ENCODE results near the gene SULT6B1.

The SULT6B1 gene

DNA sequence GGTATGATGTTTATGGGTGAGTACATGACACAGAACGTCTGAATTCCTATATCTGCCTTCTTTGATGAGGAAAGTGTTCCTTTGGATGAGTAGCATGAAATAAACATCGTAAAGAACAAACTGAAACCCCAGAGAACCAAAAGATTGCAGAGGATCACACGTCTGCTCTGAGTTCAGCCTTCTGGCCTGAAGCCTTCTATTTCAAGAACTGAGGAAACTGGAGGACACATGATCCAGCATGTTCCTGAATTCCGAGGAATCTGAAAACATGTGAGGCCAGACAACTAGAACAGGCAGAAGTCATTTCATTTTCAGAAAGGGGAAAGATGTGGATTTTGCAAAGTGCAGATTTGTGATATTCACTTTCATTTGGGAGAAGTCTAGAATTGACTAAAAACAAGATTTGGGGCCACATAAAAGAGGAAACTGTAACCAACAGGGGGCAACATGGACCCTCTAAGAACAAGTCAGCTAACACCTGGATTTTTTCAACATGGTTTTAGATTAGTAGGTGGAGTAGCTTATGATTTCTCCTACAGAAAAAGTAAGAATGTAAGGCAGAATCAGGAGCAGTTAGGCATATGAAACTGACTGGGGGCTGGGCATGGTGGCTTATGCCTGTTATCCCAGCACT, 8.3 kb downstream of the SULT6B1 start:
- Histone ChIP-seq H3K27ac (ENCODE audit: low read depth, low read length) (no peak overlapping the region), H3K36me3 (ENCODE audit: insufficient read depth, low read length) (no peaks in the 10 kb centered on the region), H3K79me2 (ENCODE audit: control insufficient read depth, insufficient read depth, low read length, unreplicated experiment) (no peaks in the 10 kb centered on the region), H2AFZ (ENCODE audit: low read length, unreplicated experiment) (peak overlapping the region; percentile 93), H3K27me3 (ENCODE audit: insufficient read depth, low read length) (no peaks in the 10 kb centered on the region), H3K4me3 (ENCODE audit: low read depth, low read length) (peak overlapping the region; percentile 46; the same call in 1 of the 2 replicates), H3K4me1 (ENCODE audit: control insufficient read depth, insufficient read depth, low read length, unreplicated experiment) (peaks cover 4% of the 10 kb centered on the region)

DNA sequence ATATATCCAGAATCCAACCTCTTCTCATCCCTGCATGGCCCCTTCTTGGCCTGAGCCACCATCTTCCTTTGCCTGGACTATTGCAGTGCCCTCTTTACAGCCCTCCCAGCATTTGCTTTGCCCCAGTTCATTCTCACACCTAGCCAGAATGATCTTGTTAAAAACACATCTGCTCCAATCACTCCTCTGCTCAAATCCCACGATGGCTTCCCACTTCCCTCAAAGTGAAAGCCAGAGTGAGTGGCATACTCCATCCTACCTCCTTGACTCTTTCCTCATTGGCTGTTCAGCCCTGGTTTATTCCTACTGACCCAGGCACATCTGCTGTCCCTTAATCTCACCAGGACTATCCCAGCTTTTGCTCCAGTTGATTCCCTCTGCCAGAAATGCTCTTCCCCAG, 14.7 kb downstream of the SULT6B1 start:
- H3K4me1 ChIP-seq (ENCODE audit: control insufficient read depth, insufficient read depth, low read length, unreplicated experiment) = no peaks in the 10 kb centered on the region
- H2AFZ ChIP-seq (ENCODE audit: low read length, unreplicated experiment) = no peak overlapping the region

DNA sequence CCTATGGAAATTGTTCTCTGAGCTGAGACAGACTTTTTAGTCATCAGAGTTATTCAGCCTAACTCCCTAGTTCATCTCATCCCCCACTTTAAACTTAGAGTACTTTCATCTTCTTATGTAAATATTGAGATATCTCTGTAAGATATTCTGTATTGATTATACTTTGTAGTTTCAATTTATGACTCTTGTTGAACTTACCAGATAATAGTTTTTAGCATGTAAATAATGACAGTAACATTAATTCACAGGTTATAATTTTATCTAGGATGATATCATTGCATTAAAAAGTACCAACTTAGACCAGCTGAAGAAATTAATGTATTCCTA, 16.9 kb downstream of the SULT6B1 start:
- Histone ChIP-seq H2AFZ (ENCODE audit: low read length, unreplicated experiment) (no peak overlapping the region), H3K36me3 (ENCODE audit: insufficient read depth, low read length) (no peaks in the 10 kb centered on the region), H3K4me1 (ENCODE audit: control insufficient read depth, insufficient read depth, low read length, unreplicated experiment) (peaks cover 10% of the 10 kb centered on the region), H3K79me2 (ENCODE audit: control insufficient read depth, insufficient read depth, low read length, unreplicated experiment) (no peaks in the 10 kb centered on the region), H3K4me3 (ENCODE audit: low read depth, low read length) (no peak overlapping the region), H3K27me3 (ENCODE audit: insufficient read depth, low read length) (no peaks in the 10 kb centered on the region), H3K27ac (ENCODE audit: low read depth, low read length) (no peak overlapping the region)

More for the DNA sequence above, 14.7 kb downstream of the SULT6B1 start:
- H3K36me3 ChIP-seq (ENCODE audit: insufficient read depth, low read length) = no peaks in the 10 kb centered on the region
- H3K27ac ChIP-seq (ENCODE audit: low read depth, low read length) = no peak overlapping the region
- no peaks in the 10 kb centered on the region for H3K79me2 ChIP-seq (ENCODE audit: control insufficient read depth, insufficient read depth, low read length, unreplicated experiment)
- no peaks in the 10 kb centered on the region for H3K27me3 ChIP-seq (ENCODE audit: insufficient read depth, low read length)
- H3K4me3 ChIP-seq (ENCODE audit: low read depth, low read length) = no peak overlapping the region

GRCh38 chr2:37168217-37168981, 20.1 kb downstream of the SULT6B1 start:
- no peak overlapping the region for H3K4me3 ChIP-seq (ENCODE audit: low read depth, low read length)
- H2AFZ ChIP-seq (ENCODE audit: low read length, unreplicated experiment) = peak overlapping the region; percentile 96
- H3K79me2 ChIP-seq (ENCODE audit: control insufficient read depth, insufficient read depth, low read length, unreplicated experiment) = no peaks in the 10 kb centered on the region
- H3K36me3 ChIP-seq (ENCODE audit: insufficient read depth, low read length) = no peaks in the 10 kb centered on the region
- H3K27ac ChIP-seq (ENCODE audit: low read depth, low read length) = peak overlapping the region; percentile 56
- H3K4me1 ChIP-seq (ENCODE audit: control insufficient read depth, insufficient read depth, low read length, unreplicated experiment) = peaks cover 10% of the 10 kb centered on the region
- H3K27me3 ChIP-seq (ENCODE audit: insufficient read depth, low read length) = no peaks in the 10 kb centered on the region

- Histone ChIP-seq H2AFZ (ENCODE audit: low read length, unreplicated experiment) (peak overlapping the region; percentile 96), H3K79me2 (ENCODE audit: control insufficient read depth, insufficient read depth, low read length, unreplicated experiment) (no peaks in the 10 kb centered on the region), H3K27me3 (ENCODE audit: insufficient read depth, low read length) (no peaks in the 10 kb centered on the region)
Observed at GRCh38 chr2:37167636-37168180, 20.8 kb downstream of the SULT6B1 start.

DNA sequence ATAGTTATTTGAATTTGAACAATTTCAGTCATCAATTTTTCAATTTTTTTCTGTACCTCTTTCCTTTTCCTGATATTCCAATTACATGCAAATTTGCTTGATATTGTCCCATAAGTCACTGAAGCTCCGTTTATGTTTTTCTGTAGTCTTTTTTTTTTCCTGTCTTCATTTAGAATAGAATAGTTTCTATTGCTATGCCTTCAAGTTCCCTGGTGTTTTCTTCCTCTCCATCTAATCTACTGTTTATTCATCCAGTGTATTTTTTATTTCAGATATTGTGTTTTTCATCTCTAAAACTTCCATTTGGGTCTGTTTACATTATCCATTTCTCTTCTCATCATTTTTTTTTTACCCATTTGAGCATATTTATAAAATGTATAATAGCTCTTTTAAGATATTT, 23.7 kb downstream of the SULT6B1 start:
- H2AFZ ChIP-seq (ENCODE audit: low read length, unreplicated experiment) = no peak overlapping the region
- no peak overlapping the region for H3K27ac ChIP-seq (ENCODE audit: low read depth, low read length)
- no peaks in the 10 kb centered on the region for H3K79me2 ChIP-seq (ENCODE audit: control insufficient read depth, insufficient read depth, low read length, unreplicated experiment)
- no peaks in the 10 kb centered on the region for H3K27me3 ChIP-seq (ENCODE audit: insufficient read depth, low read length)
- no peak overlapping the region for H3K4me3 ChIP-seq (ENCODE audit: low read depth, low read length)
- H3K36me3 ChIP-seq (ENCODE audit: insufficient read depth, low read length) = no peaks in the 10 kb centered on the region
- H3K4me1 ChIP-seq (ENCODE audit: control insufficient read depth, insufficient read depth, low read length, unreplicated experiment) = peaks cover 10% of the 10 kb centered on the region

More at GRCh38 chr2:37167636-37168180, 20.8 kb downstream of the SULT6B1 start:
- H3K36me3 ChIP-seq (ENCODE audit: insufficient read depth, low read length) = no peaks in the 10 kb centered on the region
- H3K4me1 ChIP-seq (ENCODE audit: control insufficient read depth, insufficient read depth, low read length, unreplicated experiment) = peaks cover 10% of the 10 kb centered on the region
- peak overlapping the region; percentile 56 for H3K27ac ChIP-seq (ENCODE audit: low read depth, low read length)
- H3K4me3 ChIP-seq (ENCODE audit: low read depth, low read length) = no peak overlapping the region

DNA sequence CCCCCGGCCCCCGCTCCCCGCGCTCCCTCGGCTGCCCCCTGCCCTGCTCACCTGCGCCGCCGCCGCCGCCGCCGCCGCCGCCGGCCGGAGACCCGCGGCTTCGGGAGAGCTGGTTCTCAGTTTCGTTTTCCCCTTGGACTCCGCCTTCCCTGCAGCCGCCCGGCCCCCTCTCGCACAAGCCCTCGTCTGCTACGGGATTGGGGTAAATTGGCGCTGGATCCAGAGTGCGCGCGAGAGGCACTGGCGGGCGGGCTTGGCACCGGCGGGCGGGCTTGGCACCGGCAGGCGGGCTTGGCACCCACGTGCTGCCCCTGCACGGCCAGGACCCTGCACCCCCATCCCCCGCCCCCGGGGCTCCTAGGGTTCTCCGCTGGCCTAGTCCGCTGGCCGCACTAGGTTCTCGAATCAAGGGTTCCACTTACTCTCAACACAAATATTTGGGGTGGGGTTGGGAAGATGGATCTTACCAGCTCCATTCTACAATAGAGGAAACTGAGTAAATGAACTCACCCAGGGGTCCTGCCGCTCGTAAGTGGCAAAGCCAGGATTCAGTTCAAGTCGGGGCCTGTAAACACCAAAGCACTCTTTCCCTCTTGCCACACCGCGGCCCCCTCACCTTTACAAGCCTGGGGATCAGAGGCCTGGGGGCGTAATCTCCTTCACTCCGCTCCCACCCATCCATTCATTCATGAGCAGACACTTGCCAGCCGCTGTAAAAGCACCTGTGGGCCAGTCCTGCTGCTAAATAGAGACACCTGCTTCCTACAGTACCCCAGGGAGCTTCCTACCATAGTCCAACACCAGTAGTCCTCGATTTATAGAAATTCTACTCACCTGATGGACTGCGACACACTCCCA, 31.4 kb downstream of the SULT6B1 start, which contains the start of gene EIF2AK2:
EIF2AK2 (minus strand) TSS at position 124 of the 858 bp plus-strand sequence. CDS start 9,174 bp downstream, outside the sequence.
- Histone ChIP-seq H3K79me2 (ENCODE audit: control insufficient read depth, insufficient read depth, low read length, unreplicated experiment) (peaks cover 47% of the 10 kb centered on the region), H3K27ac (ENCODE audit: low read depth, low read length) (peak within 1 kb of the TSS; percentile 86), H3K4me3 (ENCODE audit: low read depth, low read length) (peak within 1 kb of the TSS; percentile 92), H3K36me3 (ENCODE audit: insufficient read depth, low read length) (peaks cover 27% of the 10 kb centered on the region), H3K4me1 (ENCODE audit: control insufficient read depth, insufficient read depth, low read length, unreplicated experiment) (peaks cover 27% of the 10 kb centered on the region), H3K27me3 (ENCODE audit: insufficient read depth, low read length) (no peaks in the 10 kb centered on the region), H2AFZ (ENCODE audit: low read length, unreplicated experiment) (peak within 1 kb of the TSS; percentile 67)

DNA sequence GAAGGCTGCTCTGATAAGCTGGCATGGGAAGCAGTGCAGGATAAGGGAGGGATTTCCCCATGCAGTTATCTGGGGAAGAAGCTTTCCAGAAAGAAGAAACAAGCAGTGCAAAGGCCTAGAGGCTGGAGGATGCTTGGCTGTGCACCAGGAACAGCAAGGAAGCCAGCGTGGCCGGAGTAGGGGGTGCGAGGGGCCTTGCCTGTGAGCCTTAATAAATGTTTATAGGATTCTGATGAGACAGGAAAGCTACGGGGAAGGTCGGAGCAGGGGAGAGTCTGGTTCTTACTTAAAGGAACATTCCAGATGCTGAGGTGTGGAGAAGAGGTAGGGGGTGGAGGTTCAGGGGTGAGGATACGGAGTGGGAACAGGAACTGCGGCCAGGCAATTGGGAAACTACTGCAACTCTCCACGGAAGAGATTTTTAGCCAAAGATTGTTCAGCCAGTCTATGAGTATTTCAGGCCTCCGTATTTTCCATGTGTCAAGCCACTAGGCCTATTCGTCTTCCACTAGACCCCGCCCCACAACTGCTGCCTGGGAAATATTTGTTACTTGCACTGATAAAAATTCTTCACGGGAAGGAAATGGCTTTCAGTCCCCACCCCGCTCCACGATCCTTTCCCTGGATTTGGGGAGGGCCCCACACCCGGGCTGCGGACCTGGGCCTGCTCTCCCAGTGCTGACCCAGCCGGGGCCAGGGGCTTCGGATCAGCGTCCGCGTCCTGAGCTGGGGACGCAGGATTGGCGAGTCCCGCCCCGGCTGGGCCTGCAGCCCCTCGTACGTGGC, 32.2 kb downstream of the SULT6B1 start:
- peaks cover 55% of the 10 kb centered on the region for H3K79me2 ChIP-seq (ENCODE audit: control insufficient read depth, insufficient read depth, low read length, unreplicated experiment)
- peak overlapping the region; percentile 86 for H3K27ac ChIP-seq (ENCODE audit: low read depth, low read length)
- H2AFZ ChIP-seq (ENCODE audit: low read length, unreplicated experiment) = no peak overlapping the region

DNA sequence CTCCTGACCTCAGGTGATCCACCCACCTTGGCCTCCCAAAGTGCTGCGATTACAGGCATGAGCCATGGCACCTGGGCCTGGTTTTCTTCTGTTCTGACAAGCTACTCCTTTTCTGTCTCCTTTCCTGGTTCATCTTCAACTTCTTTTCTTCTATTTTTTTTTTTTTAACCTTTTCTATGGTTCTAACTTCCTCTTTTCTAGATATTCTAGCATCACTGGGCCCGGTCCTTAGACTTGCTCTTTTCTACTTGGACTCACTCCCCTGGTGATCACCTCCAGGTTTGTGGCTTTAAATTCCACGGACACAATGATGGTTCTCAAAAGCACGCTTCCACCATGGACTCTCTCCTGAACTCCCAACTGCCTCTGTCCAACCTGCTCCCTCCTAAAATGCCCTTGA, 33.7 kb downstream of the SULT6B1 start:
- Histone ChIP-seq H2AFZ (ENCODE audit: low read length, unreplicated experiment) (no peak overlapping the region), H3K4me3 (ENCODE audit: low read depth, low read length) (peak overlapping the region; percentile 92), H3K36me3 (ENCODE audit: insufficient read depth, low read length) (peaks cover 36% of the 10 kb centered on the region), H3K4me1 (ENCODE audit: control insufficient read depth, insufficient read depth, low read length, unreplicated experiment) (peaks cover 46% of the 10 kb centered on the region), H3K27ac (ENCODE audit: low read depth, low read length) (no peak overlapping the region), H3K79me2 (ENCODE audit: control insufficient read depth, insufficient read depth, low read length, unreplicated experiment) (peaks cover 70% of the 10 kb centered on the region), H3K27me3 (ENCODE audit: insufficient read depth, low read length) (no peaks in the 10 kb centered on the region)

More for the DNA sequence above, 32.2 kb downstream of the SULT6B1 start:
- peaks cover 33% of the 10 kb centered on the region for H3K36me3 ChIP-seq (ENCODE audit: insufficient read depth, low read length)
- H3K4me1 ChIP-seq (ENCODE audit: control insufficient read depth, insufficient read depth, low read length, unreplicated experiment) = peaks cover 32% of the 10 kb centered on the region
- H3K4me3 ChIP-seq (ENCODE audit: low read depth, low read length) = peak overlapping the region; percentile 92
- H3K27me3 ChIP-seq (ENCODE audit: insufficient read depth, low read length) = no peaks in the 10 kb centered on the region
